Myocyte (in vitro differentiated cells): Measurements from ENCODE around the gene RNF13. TPM values are rescaled to one million over a fixed set of nuclear protein-coding genes. Genes with fewer than 3 reads are reported as not detected.

Experiments used
- DNase-seq: peaks from one replicate; pipeline ENCODE4 v3.0.0-alpha.2; 2012; ENCODE audit warnings: low read depth
- polyA plus RNA-seq: library from polyadenylated mRNA; unstranded; fragments of >200 nt; gene quantifications from one replicate; pipeline ENCODE4 v1.2.1, GENCODE V29; 2012; ENCODE audit warnings: missing spikeins
- total RNA-seq: library from RNA; depleted of rRNA; stranded (reverse); fragments of >200 nt; gene quantifications from 2 replicates; pipeline ENCODE4 v1.2.3, GENCODE V29; 2014

RNF13 gene
- 31.2 and 36.6 TPM in 2 replicates for total RNA-seq
- 27.2 TPM for polyA plus RNA-seq

GRCh38 chr3:149812606-149813366 lies at the start of gene RNF13:
RNF13 (plus strand) TSS chr3:149813215; CDS start chr3:149846027, 32,812 bp downstream.
- peak; percentile 98 for DNase-seq

- no peak for DNase-seq
Measured at GRCh38 chr3:149763565-149764195, 49.3 kb upstream of the RNF13 start.

- no peak for DNase-seq
Measured at GRCh38 chr3:149764302-149764701, 48.7 kb upstream of the RNF13 start.

GRCh38 chr3:149765762-149766334 lies 47.2 kb upstream of the RNF13 start:
- peak; percentile 46 for DNase-seq

- no peak for DNase-seq
Measured at GRCh38 chr3:149767720-149768119, 45.3 kb upstream of the RNF13 start.

- no peak for DNase-seq
Measured at GRCh38 chr3:149768704-149769103, 44.3 kb upstream of the RNF13 start.

GRCh38 chr3:149770246-149770645 lies 42.8 kb upstream of the RNF13 start:
- DNase-seq: no peak

GRCh38 chr3:149771652-149772271 lies 41.3 kb upstream of the RNF13 start:
- DNase-seq: peak; percentile 56

GRCh38 chr3:149772861-149773260 lies 40.2 kb upstream of the RNF13 start:
- no peak for DNase-seq

- DNase-seq: no peak
Measured at GRCh38 chr3:149776170-149776569, 36.8 kb upstream of the RNF13 start.

- DNase-seq: no peak
Measured at GRCh38 chr3:149777414-149778214, 35.4 kb upstream of the RNF13 start.

- no peak for DNase-seq
Measured at GRCh38 chr3:149781211-149781610, 31.8 kb upstream of the RNF13 start.

- no peak for DNase-seq
Measured at GRCh38 chr3:149781741-149782140, 31.3 kb upstream of the RNF13 start.

- peak; percentile 14 for DNase-seq
Measured at GRCh38 chr3:149783576-149783975, 29.4 kb upstream of the RNF13 start.

- no peak for DNase-seq
Measured at GRCh38 chr3:149784064-149784704, 28.8 kb upstream of the RNF13 start.

GRCh38 chr3:149790268-149790667 lies 22.7 kb upstream of the RNF13 start:
- no peak for DNase-seq

GRCh38 chr3:149790698-149791097 lies 22.3 kb upstream of the RNF13 start:
- no peak for DNase-seq

- no peak for DNase-seq
Measured at GRCh38 chr3:149792452-149793270, 20.4 kb upstream of the RNF13 start, which contains the start of gene ANKUB1. ANKUB1 (minus strand) TSS chr3:149792554; CDS start chr3:149792366, 188 bp downstream.

- DNase-seq: no peak
Measured at GRCh38 chr3:149796026-149796425, 17.0 kb upstream of the RNF13 start.

- no peak for DNase-seq
Measured at GRCh38 chr3:149800693-149801092, 12.3 kb upstream of the RNF13 start.
